Measurements from ENCODE around the gene AP3D1. TPM values are rescaled to one million over a fixed set of nuclear protein-coding genes. Genes with fewer than 3 reads are reported as not detected.

AP3D1 gene
- total RNA-seq, 1 experiment from 2014 or later = 103 TPM

DNA sequence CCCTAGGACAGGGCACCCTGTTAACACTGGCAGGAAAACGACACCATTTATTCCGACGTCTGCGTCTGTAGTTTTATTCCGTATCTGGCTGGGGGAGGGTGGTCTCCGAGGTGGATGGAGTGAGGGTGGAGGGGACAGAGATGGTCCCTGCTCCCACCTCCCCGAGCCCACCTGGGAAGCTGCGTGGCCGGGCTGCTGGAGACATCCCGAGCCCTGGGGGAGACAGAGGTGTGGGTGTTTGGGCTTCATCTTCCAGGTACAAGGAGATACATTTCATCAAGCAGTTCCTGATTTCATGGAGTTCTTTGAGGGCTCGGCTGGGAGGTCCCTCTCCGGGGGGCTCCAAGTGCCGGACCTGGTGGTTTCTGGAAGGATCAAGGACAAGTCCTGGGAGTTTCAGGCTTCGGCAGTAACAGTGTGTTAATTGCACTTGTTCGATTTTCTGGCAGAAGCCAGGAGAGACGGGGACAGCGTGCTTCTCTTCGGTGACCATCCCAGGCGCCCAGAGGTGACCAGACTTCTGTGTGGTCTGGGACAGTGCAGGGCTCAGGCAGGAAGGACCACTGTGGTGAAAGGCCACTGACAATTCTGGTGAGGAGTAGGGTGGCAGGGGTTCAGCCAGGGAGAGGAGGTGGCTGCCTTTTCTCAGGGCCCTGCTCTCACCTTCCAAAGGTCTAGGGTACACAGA is 80.2 kb downstream of the AP3D1 start:
- Histone ChIP-seq H4K20me1 (ENCODE audit: low read length) (no peaks in the 10 kb centered on the region), H3K9me2 (replicated peaks; ENCODE audit: low read length) (no peaks in the 10 kb centered on the region), H3K4me2 (ENCODE audit: low read length) (no peak overlapping the region), H3K4me3 (ENCODE audit: low read length) (no peak overlapping the region), H2AFZ (ENCODE audit: low read length) (no peak overlapping the region), H3F3A (ENCODE audit: low read length, unreplicated experiment) (no peaks in the 10 kb centered on the region), H3K9ac (ENCODE audit: low read length) (no peak overlapping the region), H3K79me2 (ENCODE audit: low read length) (no peaks in the 10 kb centered on the region), H3K36me3 (ENCODE audit: low read depth, low read length) (peaks cover 2% of the 10 kb centered on the region; the same call in 1 of the 2 replicates), H3K27ac (ENCODE audit: low read length) (no peak overlapping the region), H3K27me3 (ENCODE audit: low read length) (no peaks in the 10 kb centered on the region), H3K9me3 (ENCODE audit: low read length) (no peaks in the 10 kb centered on the region), H3K4me1 (ENCODE audit: insufficient read depth, low read length) (no peaks in the 10 kb centered on the region)
- BruUV-seq (replicated peaks) = TSS peak; percentile 55
- no peak for DNase-seq
- TF ChIP-seq EZH2phosphoT487 (IDR thresholded peaks at IDR 0.05; ENCODE audit: borderline replicate concordance, low read length) = no peak
- TF ChIP-seq, protein P1, sequence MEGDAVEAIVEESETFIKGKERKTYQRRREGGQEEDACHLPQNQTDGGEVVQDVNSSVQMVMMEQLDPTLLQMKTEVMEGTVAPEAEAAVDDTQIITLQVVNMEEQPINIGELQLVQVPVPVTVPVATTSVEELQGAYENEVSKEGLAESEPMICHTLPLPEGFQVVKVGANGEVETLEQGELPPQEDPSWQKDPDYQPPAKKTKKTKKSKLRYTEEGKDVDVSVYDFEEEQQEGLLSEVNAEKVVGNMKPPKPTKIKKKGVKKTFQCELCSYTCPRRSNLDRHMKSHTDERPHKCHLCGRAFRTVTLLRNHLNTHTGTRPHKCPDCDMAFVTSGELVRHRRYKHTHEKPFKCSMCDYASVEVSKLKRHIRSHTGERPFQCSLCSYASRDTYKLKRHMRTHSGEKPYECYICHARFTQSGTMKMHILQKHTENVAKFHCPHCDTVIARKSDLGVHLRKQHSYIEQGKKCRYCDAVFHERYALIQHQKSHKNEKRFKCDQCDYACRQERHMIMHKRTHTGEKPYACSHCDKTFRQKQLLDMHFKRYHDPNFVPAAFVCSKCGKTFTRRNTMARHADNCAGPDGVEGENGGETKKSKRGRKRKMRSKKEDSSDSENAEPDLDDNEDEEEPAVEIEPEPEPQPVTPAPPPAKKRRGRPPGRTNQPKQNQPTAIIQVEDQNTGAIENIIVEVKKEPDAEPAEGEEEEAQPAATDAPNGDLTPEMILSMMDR (conservative IDR thresholded peaks at IDR 0.05; ENCODE audit: low read depth, low read length) = no peak
- TF ChIP-seq EZH2 (IDR thresholded peaks at IDR 0.05; ENCODE audit: low read length, unreplicated experiment) = no peak
- intact Hi-C loops (cut with micrococcal nuclease) = no loop called here
- ChIA-PET POLR2A (ENCODE audit: unreplicated experiment) (no interaction called here), CTCF (no interaction called here)
- no peak for ATAC-seq

GRCh38 chr19:2070436-2070827 is 80.9 kb downstream of the AP3D1 start:
- ATAC-seq (no peak), DNase-seq (no peak)
- TF ChIP-seq EZH2phosphoT487 (IDR thresholded peaks at IDR 0.05; ENCODE audit: borderline replicate concordance, low read length) (no peak), EZH2 (IDR thresholded peaks at IDR 0.05; ENCODE audit: low read length, unreplicated experiment) (no peak)
- TF ChIP-seq, protein P1 (conservative IDR thresholded peaks at IDR 0.05; ENCODE audit: low read depth, low read length) = no peak
- H3K4me1 ChIP-seq (ENCODE audit: insufficient read depth, low read length) = no peaks in the 10 kb centered on the region
- H3K9ac ChIP-seq (ENCODE audit: low read length) = no peak overlapping the region
- no peaks in the 10 kb centered on the region for H3K79me2 ChIP-seq (ENCODE audit: low read length)
- H3K9me3 ChIP-seq (ENCODE audit: low read length) = no peaks in the 10 kb centered on the region
- no peak overlapping the region for H3K4me2 ChIP-seq (ENCODE audit: low read length)
- no peak overlapping the region for H2AFZ ChIP-seq (ENCODE audit: low read length)
- no peak overlapping the region for H3K27ac ChIP-seq (ENCODE audit: low read length)
- no peaks in the 10 kb centered on the region for H3K9me2 ChIP-seq (replicated peaks; ENCODE audit: low read length)
- BruUV-seq (replicated peaks) = no TSS peak
- intact Hi-C loops (cut with micrococcal nuclease) = no loop called here
- H3K36me3 ChIP-seq (ENCODE audit: low read depth, low read length) = peaks cover 2% of the 10 kb centered on the region; the same call in 1 of the 2 replicates
- POLR2A ChIA-PET (ENCODE audit: unreplicated experiment) = no interaction called here
- CTCF ChIA-PET = no interaction called here
- H4K20me1 ChIP-seq (ENCODE audit: low read length) = no peaks in the 10 kb centered on the region
- no peaks in the 10 kb centered on the region for H3F3A ChIP-seq (ENCODE audit: low read length, unreplicated experiment)
- H3K27me3 ChIP-seq (ENCODE audit: low read length) = no peaks in the 10 kb centered on the region
- H3K4me3 ChIP-seq (ENCODE audit: low read length) = no peak overlapping the region

DNA sequence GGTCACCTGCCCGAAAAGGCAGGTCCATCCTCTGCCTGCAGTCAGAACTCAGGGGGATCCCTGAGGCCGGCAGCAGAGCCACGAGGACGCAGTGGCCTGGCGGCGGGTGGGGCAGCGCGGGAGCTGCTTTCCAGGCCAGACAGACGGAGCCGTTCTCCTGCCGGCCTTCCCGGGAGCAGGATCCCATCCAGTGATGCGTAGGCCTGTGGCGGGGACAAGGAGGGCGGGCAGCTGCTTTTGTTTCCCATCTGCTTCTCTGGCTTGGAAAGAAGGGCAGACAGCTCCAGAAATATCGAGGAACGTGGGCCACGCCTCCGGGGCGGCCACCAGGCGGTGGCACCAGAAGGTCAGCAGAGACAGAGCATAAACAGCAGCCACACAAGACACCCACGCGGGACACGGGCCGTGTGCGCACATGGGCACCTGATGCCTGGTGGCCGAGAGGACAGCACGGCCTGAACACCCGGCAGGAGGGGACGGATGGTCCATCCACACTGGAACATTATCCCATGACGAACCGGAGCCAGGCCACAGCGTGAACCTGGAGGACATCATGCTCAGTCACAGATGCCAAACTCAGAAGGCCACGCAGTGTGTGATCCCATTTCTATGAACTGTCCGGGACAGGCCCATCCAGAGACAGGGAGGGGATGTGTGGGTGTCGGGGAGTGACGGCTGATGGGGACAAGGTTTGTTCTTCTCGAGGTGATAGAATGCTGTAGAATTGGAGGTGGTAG is 86.4 kb downstream of the AP3D1 start:
- Histone ChIP-seq H3K4me3 (ENCODE audit: low read length) (no peak overlapping the region), H3K79me2 (ENCODE audit: low read length) (no peaks in the 10 kb centered on the region), H3K27ac (ENCODE audit: low read length) (no peak overlapping the region), H3K9me2 (replicated peaks; ENCODE audit: low read length) (no peaks in the 10 kb centered on the region), H4K20me1 (ENCODE audit: low read length) (no peaks in the 10 kb centered on the region), H3K9me3 (ENCODE audit: low read length) (no peaks in the 10 kb centered on the region), H3K4me2 (ENCODE audit: low read length) (no peak overlapping the region), H3K27me3 (ENCODE audit: low read length) (no peaks in the 10 kb centered on the region), H2AFZ (ENCODE audit: low read length) (no peak overlapping the region), H3K4me1 (ENCODE audit: insufficient read depth, low read length) (peaks cover 18% of the 10 kb centered on the region), H3F3A (ENCODE audit: low read length, unreplicated experiment) (no peaks in the 10 kb centered on the region), H3K9ac (ENCODE audit: low read length) (no peak overlapping the region), H3K36me3 (ENCODE audit: low read depth, low read length) (no peaks in the 10 kb centered on the region)
- ChIA-PET CTCF (no interaction called here), POLR2A (ENCODE audit: unreplicated experiment) (no interaction called here)
- ATAC-seq (no peak), DNase-seq (no peak)
- BruUV-seq (replicated peaks) = no TSS peak
- TF ChIP-seq EZH2 (IDR thresholded peaks at IDR 0.05; ENCODE audit: low read length, unreplicated experiment) = no peak
- TF ChIP-seq EZH2phosphoT487 (IDR thresholded peaks at IDR 0.05; ENCODE audit: borderline replicate concordance, low read length) = no peak
- TF ChIP-seq, protein P1 (conservative IDR thresholded peaks at IDR 0.05; ENCODE audit: low read depth, low read length) = no peak
- intact Hi-C loops (cut with micrococcal nuclease) = no loop called here

All from PC-3 (cell line).